DMS114 treated with DMSO at 0.1 percent for 48 hours (cell line): ENCODE results near the gene CCDC106.
A peak's percentile ranks its signal among the peaks of the same experiment; 100 is the strongest.

ENCODE experiments used
- DNase-seq: peaks from one replicate; lab custom pipeline; 2025; ENCODE audit not compliant: unreplicated experiment; lab: John Stamatoyannopoulos, UW

CCDC106 gene

DNA sequence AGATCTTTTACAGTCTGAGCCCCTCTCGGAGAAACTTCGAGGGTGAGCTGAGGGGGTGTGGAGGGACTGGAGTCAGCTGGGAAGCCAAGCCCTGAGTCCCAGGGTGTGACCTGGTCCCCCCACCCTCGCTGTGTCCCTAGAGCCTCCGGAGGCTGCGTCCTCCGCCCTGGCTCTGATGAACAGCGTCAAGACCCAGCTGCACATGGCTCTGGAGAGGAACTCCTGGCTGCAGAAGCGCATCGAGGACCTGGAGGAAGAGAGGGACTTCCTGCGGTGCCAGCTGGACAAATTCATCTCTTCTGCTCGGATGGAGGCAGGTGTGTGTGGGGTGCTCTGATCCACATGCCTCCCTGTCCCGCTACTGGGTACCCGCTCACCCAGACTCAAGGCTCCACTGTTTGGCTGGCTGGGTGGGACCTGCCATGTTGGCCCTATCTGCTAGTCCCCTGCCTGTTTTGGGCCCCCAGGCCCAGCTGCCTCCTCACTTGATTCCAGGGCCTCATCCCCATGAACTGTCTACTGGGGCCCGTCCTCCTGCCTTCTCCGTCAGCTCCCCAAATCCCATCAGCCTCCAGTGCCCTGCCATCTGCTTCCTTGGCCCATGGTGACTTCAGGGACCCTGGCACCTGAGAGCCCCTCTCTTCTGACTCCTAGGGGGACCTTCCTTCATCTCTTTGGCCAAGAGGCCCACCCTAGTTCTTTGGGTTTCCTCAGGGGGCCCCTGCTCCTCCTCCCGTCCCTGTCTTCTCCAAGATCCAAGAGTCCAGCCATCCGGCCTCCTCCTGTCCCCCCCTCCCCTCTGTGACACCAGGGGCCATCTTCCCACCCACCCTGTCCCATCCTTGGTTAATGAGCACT, 1.5 kb downstream of the CCDC106 start:
- no peak for DNase-seq

DNA sequence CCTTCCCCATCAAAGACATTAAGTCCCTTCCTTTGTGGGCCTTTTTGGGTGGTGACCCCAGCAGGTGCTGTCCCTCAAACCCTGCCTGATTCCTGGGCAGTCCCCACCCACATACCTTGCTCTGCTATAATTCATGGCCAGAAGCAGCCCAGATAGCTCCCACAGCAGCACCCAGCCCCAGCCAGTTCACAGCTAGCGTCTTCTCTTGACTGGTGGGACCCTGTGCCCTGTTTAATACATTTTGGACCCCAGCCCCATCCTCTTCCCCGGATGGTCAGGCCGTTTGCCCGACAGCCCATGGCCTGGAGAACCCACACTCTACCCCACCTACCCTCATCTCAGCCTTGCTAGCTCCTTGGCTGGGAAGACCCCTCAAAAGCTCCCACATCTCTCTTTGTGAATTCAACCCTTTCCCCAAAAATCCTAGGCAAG, 2.1 kb downstream of the CCDC106 start:
- DNase-seq: no peak

DNA sequence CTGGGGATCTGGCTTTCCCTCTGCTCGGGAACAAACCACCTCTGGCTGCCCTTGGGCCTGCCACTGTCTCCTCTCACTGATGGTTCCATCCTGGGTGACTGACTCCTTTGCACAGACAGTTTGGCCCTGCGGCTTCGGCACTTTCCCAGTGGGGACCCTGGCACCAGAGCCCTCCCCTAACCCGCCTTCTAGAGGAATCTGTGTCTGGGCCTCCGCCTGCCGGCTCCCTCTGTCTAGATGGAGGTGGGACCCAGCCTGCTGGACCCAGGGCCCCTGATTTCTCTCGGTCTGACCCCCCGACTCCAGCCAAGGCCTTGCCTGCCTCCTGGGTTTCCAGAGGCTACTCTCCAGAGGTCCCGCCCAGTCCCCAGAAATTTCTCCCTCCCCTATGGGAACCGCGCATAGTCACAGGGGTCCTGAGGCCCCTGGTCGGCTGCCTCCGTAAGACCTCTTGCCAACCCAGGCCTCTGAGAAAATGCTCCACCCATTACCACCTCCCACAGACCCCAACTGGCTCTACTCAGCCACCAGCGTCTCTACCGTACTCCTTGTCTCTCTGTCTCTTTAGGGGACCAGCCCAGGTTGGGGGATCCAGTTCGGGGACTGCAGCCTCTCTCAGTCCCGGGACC, 2.7 kb downstream of the CCDC106 start:
- no peak for DNase-seq

DNA sequence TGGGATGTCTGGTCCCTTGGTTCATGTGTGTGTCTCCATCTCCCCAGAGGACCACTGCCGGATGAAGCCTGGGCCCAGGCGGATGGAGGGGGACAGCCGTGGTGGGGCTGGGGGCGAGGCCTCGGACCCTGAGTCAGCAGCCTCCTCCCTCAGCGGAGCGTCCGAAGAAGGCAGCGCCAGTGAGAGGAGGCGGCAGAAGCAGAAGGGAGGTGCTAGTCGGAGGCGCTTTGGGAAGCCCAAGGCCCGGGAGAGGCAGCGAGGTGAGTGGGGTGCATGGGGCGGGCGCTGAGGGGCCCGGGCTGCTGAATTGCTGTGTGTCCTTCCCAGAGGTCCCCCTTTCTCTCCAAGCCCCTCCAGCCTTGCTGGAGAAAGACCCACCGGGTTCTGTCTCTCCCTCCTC, 3.2 kb downstream of the CCDC106 start:
- DNase-seq: no peak

DNA sequence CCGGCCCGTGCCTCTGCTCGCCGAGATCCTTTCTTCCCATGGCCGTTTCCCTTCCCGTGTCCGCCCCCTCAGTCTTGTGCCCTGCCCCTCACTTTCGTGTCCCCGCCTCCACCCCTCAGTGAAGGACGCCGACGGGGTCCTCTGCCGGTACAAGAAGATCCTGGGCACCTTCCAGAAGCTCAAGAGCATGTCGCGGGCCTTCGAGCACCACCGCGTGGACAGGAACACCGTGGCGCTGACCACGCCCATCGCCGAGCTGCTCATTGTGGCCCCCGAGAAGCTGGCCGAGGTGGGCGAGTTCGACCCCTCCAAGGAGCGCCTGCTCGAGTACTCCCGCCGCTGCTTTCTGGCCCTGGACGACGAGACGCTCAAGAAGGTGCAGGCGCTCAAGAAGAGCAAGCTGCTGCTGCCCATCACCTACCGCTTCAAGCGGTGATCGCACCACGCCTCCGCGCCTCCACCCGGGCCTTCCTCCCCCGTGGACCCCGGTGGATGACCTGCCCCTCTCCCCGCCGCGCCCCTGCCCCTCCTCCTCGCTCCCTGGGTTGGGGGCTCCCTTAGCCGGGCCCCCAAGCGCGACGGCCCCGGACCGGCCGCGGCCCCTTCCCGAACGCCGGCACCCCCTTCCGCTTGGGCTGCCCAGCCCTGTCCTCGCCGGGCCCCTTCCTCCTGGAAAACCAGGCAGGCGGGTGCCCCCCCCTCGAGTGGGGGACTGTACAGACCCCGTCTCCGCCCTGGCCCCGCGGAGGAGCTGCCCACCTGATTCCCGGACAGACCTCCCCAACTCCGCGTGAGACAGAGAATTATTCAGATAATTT, 4.5 kb downstream of the CCDC106 start:
- DNase-seq: no peak

DNA sequence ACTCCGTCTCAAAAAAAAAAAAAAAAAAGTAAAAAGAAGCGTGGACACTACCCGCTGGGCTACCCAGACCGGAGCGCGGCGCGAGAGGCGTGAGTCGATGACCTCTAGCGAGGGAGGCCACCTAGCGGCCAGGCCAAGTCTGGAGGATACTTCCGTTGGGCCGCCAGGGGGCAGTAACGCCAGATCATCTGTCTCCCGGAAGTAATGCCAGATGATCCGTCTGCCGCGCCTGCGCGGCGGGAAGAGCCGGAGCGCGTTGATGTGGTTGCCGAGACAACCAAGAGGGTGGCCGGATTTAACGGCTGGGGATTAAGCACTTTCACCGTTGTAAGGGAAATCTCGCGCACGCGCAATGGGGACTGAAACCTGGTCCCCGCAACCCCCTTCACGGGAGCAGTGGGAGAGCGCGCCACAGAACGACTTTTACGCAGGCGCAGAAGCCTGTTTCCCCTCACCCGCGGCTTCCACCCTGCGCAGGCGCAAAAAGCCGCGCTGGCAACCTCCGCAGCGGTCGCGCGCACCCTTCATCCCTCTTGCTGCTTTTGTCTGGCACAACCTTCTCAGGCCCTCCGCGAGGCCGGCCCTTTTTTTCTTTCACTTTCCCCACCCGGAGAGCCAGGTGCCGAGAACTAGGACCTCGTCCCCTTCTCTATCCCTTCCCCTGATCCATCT, 5.8 kb downstream of the CCDC106 start:
- DNase-seq: peak; percentile 98

DNA sequence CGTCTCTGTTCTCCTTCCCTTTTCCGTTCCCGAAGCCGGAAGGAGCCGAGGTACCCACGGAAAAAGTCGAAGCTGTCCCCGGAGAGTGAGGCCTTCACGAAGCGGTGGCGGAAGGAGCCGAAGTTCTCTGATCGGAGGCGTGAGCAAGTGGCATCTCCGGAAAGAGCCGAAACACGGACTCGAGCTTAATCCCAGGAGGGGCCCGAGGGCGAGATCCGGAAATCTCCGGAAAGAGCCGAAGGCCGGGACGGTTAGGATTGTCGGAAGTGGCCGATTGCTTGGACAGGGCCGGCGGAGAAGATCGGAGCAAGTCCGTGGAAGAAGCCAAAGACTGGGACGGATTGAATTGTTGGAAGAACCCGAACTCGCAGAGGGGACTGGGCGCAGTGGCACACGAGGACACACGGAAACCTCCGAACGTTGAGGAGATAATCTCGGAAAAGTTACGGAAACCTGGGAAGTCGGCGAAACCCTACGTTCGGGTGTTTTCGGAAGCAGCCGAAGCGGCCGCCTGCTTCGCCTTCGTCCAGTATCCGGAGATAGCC, 6.4 kb downstream of the CCDC106 start:
- DNase-seq: peak; percentile 99

DNA sequence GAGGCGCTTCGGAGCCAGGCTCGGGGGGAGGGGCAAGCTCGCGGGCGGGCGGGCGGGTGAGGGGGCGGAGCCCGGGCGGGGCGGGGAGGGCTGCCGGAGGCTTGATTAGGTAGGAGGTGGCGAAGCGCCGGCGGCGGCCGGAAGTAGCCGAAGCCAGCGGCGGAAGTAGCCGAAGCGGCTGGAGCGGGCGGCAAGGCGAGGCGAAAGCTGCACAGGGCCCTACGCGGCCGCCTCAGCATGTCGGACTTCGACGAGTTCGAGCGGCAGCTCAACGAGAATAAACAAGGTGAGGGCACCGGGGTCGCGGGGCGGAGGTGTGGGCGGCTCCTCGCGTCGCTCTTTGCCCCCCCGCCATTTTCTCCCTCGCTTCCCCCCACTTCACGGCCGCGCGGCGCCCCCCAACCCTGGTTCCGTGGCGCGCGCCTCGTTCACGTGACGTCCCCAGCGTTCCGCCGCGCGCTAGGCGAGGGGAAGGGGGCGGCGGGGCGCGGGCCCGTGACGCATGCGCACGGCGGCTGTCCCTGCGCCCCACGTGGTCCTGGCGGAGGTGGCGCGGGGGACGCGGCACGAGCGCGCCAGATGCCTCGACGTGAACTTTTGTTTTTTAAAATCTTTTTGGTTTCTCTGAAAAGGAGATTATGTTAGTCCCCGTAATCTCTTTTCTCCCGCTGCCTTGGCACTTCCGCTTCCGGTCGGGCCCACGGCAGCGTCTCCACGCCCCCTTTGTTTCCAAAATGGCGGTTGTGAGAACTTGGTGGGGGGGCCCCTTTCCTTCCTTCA, 7.0 kb downstream of the CCDC106 start, which contains the start of gene U2AF2:
TSS of gene U2AF2 (plus strand) at position 168 of the 780 bp plus-strand sequence. CDS start at position 238, 70 bp downstream.
- DNase-seq: peak; percentile 96

DNA sequence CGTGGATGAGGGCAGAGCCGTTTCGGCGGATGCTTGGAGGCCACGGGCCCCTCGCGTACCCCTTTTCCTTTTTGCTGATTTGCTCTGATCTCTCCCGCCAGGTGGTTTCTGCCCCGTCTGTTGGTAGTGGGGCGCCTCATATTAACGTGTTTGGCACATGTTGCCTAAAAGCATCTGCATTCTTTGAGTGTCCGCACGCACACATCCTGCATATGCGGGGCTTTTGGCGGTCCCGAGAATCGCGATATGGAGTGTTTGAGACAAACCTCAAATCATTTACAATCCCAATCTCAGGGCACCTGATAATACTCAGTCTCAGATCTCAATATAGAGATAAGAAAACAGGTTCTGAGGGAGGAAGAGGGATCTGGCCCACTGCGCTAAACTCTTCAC, 7.6 kb downstream of the CCDC106 start:
- DNase-seq: no peak

DNA sequence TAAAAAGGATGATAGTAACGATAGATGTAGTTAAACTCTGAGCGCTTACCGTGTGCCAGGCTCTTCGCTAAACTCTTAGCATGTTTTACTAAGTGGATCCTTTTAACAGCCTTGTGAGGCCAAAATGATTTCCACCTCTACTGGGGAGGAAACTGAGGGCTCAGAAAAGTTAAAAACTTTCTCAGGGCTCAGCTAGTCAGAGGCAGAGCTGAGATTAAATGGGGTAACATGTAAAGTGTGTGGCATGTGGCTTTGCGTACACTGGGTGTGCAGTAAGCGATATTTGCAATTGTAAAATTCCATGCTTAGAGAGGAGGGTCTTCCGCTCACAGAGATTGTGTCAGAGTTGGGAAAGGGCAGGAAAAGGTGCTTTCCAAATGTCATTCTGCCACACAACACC, 8.5 kb downstream of the CCDC106 start:
- DNase-seq: no peak

DNA sequence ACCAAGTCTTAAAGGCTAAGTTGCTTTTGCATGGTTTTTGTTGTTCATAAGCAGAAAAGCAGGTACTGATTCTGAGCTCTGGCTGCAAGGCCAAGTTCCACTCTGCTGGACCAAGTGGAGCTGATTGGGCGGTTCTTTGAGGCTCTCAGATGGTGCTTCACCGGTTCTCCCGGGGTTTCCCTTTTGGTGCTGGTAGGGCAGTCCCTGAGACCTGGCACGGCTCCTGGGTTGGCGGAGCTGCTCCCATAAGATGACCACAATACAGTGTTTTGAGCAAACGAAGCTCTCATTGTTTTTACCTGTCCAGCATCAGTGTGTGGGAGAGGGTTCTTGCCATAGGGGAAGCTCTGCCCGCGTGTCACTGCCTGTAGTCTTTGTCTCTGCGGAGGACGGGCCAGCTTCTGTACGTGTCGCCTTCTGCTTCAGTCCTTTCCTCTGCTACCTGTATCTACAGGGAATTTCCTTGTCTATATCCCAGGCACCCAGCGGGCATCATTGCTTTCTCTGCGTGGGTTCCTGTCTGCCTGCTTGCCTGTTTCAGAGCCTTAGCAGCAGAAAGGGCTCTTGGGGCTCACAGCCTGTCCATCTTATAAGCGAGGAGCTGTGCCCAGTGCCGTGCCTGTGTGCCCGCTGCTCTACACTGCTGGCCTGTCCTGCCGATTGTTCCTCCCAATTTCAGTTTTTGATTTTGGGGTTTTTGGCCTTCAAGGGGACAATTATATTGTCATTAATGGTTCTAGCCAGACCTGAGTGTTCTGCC, 9.2 kb downstream of the CCDC106 start:
- DNase-seq: no peak

DNA sequence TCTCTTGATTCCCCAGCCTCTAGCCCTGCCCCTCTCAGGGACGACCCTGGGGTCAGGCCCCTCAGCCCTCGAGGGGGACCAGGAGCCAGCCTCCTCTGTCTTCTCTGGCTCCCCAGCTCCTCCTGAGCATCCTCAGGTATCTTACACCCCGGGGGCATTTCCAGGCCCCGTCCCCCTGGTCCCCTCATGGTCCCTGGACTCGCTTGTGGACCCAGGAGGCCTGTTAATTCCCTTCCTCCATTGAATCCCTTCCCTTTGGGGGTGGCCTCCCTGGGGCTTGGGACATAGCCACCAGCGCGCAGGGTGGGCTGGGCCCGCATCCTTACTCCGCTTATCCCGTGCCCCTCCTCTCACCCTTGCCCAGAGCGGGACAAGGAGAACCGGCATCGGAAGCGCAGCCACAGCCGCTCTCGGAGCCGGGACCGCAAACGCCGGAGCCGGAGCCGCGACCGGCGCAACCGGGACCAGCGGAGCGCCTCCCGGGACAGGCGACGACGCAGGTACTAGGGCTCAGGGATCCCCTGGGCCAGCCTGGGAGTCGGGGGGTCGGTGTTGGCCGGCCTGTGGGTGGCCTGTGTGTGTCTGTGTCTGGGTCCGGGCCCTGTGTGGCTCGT, 10.9 kb downstream of the CCDC106 start:
- no peak for DNase-seq

DNA sequence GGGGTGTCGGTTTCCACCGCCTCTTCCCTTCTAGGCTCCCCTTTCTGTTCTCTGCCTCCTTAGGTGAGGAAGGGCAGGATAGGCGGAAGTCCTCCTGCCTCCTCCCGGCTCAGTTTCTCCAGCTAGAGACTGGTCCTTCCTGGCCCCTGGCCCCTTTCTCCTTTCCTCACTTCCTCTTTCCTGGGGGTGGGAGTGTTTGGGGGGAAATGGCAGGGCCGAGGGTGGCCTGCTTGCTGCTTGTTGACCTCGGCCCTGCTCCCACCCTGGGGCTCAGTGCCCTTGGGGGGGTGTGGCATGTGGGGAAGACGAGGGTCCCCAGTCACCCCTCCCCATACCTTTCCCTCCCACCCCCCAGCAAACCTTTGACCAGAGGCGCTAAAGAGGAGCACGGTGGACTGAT, 11.8 kb downstream of the CCDC106 start:
- no peak for DNase-seq

DNA sequence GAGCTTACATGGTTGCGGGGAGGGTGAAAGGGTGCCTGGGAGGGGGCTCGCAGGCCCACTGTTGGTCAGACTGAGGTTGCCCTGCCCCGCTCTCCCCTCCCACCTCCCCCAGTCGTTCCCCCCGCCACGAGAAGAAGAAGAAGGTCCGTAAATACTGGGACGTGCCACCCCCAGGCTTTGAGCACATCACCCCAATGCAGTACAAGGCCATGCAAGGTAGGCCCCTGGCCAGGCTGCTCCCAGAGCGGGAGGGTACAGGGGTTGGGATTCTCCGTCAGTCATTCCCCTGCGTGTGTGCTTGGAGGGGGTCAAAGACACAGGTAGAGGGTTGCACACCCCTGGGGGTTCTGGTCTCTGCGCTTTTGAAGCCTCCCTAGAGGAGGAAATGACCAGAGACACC, 12.4 kb downstream of the CCDC106 start:
- DNase-seq: no peak

DNA sequence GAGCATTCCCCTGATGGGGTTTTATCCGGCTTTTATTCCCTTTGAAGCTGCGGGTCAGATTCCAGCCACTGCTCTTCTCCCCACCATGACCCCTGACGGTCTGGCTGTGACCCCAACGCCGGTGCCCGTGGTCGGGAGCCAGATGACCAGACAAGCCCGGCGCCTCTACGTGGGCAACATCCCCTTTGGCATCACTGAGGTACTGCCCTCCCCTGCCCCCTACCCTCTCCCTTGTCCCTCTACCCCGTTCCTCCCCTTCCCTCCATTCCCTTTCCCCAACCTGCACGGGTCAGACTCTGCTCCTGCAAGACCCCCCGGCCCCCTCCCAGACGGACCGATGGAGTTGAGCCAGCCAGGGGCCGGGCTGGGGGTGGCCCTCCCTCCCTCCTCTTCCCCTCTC, 13.0 kb downstream of the CCDC106 start:
- DNase-seq: no peak

DNA sequence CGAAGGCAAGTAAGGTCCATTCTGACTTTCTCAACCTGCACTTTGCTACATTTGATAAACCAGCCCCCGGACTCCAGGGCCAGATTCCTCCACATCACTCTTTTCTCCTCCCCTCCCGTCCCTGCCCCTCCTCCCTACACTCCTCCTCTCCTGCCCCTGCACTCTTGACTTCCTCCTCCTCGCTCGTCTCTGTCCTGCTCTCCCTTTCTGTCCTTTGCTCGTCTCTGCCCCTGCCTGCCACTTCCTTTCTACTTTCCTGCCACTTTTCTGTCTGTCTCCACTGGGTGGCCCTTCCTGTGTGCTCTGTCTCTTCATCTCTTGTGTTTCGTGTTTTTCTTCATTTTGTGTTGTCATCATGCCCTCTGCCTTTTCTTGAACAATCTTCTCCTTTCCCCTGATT, 13.8 kb downstream of the CCDC106 start:
- DNase-seq: no peak

DNA sequence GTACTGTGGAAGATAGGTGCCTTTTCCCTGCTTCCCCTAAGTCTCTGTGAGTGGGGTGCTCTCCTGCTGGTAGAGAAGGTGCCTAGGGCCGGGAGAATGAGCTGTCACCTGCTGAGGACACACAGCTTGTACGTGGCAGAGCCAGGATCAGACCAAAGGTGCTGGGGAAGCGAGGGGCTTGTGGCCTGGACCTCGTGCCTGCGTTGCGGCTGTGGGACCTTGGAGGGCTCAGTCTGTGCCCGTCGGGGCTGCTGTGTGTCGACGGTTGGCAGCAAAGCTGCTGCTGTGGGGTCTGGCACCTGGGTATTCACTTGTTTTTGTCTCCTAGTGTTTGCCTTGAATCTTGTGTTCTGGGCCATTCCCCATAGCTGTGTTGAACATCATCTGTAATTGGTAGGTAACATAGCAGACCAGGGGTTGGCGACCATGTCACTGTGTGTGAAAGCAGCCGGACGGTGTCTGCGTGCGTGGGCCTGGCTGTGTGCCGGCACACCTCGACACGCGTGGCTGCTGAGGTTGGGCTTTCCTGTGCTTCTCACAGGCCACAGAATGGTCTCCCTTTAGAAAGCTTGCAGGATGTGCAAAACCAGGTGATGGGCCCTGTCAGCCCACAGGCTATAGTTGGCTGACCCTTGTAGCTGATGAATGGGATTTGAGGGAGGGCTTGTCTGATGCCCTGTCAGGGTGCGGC, 16.0 kb downstream of the CCDC106 start:
- DNase-seq: no peak

DNA sequence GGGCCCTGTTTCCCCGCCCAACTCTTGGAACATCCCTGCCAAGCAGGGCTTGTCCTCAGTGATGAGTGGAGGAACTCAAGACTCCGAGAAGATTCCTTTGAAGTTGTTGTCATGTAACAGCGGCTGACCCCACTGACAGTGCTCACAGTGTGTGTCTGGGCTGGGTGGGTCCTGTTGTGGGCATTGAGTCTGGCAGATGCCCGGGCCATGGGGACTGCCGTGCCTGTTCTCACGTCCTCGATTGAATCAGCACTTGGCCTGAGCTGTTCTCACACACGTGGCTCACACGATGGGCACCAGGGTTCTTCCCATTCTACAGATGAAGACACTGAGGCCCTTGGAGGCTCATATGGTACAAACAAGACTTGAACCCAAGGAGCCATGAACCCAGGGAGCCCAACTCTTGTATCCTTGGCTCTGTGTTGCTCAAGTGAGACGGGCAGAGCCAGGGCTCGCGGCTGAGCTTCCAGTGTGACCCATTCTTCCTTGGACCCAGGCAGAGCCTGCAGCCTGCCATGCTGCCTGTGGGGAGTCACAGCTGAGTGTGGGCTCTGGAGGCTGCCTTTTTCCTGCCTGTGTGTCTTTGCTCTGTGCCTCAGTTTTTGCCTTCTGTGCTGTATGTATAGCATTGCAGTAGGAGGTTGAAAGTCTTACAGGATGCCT, 18.5 kb downstream of the CCDC106 start:
- DNase-seq: no peak
